OCI-M2 (cell line): ENCODE data around the gene MAD1L1.
A peak's percentile ranks its signal among the peaks of the same experiment; 100 is the strongest.
"Not testable (repeated sequence)": the region's sequence is repeated elsewhere in the genome, so short reads cannot be mapped to it uniquely, and the experiment has no call there.

Experiments
- DNase-seq: peaks from one replicate; lab custom pipeline; 2025; ENCODE audit not compliant: unreplicated experiment; lab: John Stamatoyannopoulos, UW

MAD1L1 gene

GRCh38 chr7:2232766-2233520, at the start of gene MAD1L1:
MAD1L1 (minus strand) TSS chr7:2232945; CDS start chr7:2230133, 2,812 bp downstream.
- peak; percentile 32 for DNase-seq

- no peak for DNase-seq
Measured at GRCh38 chr7:2282185-2282751, 49.5 kb upstream of the MAD1L1 start.

DNA sequence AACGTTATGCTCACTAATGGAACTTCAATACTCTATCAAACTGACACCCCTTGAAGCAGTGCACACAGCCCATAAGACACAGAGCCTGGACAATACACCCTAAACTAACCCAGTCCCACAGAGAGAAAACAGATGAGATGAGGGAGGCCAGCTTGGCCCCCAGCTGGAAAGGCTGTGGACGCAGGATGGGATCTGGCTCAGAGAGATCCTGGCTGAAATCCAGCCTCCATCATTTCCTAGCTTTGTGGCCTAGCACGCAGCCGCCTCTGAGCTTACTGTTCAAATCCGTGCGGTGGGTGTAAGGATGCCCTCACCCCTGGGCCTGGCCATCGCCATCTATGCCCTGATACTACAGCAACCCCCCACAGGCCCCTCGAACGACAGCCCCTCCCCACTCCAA, 48.8 kb upstream of the MAD1L1 start:
- DNase-seq = no peak

GRCh38 chr7:2280424-2280823, 47.7 kb upstream of the MAD1L1 start:
- DNase-seq = no peak

DNA sequence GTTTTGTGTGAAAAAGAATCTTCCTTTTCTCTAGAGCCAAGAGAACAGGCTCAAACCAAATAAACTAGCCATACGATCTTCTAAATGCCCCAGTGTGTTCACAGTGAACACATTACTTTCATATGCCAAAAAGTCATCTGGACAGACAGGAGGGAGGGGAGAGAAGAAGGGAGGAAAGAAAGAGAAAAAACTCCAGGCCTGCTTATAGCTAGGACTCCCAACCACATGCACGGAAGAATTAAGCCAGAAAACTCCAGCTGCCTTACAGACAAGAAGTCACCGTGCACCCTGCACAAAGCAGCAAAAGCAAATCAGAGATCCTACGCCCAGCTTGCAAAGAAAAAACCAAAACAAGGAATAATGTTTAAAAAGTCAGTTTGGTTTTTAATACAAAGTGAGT, 47.2 kb upstream of the MAD1L1 start:
- no peak for DNase-seq

DNA sequence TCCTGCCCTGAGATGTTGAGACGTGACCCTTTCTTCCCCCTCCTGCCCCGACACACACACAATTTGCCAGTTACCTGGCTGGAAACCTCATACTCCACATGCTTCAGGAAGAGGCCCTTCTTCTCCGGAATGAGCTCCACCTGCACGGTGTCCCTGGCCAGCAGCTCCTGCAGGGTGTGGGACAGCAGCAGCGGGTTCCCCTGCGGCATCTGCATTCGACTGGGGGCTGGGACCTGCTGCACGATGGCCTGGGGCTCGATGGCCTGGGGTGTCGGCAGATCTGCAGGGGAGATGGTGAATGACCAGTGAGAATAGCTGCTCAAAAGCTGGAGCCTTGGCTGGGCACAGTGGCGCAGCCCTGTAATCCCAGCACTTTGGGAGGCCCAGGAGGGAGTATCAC, 45.3 kb upstream of the MAD1L1 start:
- DNase-seq = no peak

DNA sequence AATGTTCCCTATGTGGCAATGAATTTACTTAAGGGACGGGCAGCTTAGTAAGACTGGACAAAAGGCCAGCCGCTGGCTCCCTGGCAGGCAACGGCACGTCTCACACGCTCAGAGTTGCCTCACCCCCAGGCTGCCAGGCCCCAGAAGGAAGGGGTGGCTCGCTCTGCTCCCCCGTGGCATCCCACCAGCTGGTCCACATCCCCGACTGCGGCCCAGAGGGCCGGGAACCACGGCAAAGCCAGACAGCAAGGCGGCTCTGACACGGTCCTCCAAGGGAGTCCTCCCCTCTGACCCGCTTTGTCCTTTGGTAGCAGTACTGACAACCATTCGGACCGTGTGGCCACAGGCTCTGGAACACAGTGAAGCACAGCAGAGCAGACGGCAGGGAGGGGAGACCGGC, 43.4 kb upstream of the MAD1L1 start:
- no peak for DNase-seq

DNA sequence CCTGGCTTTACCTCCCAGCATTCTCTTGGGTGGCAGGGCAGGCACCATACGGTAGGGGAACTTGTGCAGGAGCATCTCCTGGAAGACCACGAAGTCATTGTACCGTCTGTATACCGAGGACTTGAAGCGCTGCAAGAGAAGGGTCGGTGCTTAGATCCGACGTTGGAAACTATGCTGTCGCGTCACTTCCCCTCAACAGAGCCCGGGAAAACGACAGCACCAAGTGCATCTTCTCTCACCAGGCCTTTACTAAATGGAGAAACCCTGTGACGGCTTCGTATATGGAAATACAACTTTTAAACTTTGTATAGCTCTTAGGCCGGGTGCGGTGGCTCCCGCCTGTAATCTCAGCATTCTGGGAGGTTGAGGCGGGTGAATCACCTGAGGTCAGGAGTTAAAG, 42.4 kb upstream of the MAD1L1 start:
- DNase-seq = no peak

DNA sequence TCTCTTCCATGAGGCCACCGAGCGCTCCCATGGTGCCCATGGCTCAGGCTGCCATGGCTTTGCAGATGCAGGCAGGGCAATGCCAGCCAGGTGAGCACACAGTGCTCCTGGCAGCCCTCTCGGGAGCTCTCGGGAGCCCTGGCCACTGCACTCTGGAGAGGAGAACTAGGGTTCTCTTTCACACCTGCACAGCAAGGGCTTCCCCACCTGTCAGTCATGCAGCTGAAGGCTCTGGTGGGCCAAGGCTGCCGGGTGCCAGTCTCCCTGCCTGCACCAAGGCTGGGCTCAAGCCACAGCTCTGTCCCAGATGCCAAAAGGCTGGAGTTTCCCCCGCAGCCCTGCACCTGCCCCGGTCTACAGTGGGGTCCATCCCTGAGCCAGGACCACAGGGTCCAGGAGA, 41.9 kb upstream of the MAD1L1 start:
- no peak for DNase-seq

DNA sequence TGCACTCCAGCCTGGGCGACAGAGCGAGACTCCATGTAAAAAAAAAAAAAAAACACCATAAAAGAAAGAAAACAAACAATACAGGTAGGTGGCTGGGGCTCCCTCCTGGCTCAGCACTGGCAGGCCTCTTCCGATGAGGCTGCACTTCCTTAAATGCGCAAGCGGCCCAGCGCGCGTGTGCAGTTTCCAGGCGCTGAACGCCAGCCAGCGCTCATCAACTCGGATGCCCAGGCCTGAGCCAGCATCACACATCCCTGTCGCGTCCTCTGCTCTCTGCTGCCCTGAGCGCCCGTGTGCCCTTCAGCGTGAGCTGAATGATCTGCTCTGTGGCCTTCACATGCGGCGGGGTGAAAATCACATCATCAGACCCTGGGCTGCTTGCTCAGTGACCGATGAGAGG, 41.1 kb upstream of the MAD1L1 start:
- no peak for DNase-seq

DNA sequence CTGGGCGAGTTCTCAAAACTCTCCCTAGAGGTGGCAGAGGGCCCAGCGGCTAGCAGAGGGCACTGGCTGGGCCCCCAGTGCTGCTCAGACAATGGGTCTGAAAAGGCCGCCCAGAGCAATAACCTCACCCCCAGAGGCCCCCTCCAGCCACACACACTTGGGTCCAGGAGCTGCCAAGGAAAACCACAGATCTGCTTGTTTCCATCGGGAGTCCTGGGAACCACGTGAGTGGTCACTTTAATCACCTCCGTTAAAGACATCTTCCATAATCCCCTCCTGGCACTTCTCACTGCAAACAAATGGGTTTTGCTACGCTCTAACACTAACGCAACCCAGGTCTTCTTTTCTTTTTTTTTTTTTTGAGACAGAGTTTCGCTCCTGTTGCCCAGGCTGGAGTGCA, 39.3 kb upstream of the MAD1L1 start:
- no peak for DNase-seq

DNA sequence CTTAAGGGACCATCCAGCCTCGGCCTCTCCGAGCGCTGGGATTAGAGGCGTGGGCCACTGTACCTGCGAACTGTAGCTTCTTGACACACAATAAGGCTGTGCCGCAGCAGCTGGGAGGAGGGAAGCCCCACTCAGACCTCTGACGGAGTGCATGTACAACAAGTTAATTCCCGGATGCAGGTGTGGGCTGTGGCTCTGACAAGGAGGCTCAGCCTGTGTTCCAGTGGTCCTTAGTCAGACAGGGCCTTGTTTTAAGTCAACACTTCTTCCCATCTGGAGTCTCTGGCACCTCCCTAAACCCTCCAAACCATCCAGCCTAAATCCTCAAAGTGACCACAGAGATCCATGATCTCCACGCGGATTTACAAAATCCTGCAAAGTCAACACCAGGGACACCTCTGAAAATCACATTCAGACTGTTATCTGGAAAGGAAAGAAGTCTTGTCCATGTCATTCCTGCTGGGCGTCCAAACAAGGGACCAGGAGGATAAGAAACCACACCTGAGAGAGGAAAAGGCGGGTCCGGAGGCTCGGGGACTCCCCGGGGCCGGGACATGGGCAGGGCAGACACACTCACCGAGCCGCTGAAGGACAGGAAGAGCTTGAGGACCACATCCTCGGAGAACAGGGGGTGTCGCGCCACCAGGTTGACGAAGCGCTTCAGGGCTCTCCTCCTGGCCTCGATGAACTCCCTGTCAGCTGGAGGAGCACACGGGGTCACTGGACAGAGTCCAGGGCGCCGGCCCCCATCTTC, 38.7 kb upstream of the MAD1L1 start:
- no peak for DNase-seq

DNA sequence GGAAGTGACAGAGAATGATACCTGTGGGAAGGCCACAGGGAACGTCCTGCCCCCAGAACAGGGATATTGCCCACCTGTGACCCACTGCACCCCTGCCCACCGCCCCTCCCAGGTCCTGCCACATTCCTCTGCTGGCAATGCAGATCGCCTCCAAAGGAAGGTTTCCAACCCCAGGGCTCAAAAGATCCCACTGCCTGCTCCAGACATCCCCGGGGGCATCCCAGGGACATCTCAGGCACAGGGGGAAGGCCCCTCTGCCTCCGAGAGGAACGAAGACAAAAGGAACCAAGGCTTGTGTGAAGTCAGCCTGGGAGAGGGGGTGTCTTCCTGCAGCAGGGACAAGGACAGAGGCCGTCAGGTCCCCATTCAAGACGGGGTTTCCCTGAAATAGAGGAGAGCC, 37.8 kb upstream of the MAD1L1 start:
- no peak for DNase-seq

- no peak for DNase-seq
Measured at GRCh38 chr7:2269991-2270460, 37.3 kb upstream of the MAD1L1 start.

- DNase-seq = not testable (repeated sequence)
Measured at GRCh38 chr7:2269089-2269990, 36.6 kb upstream of the MAD1L1 start.

GRCh38 chr7:2266911-2267310, 34.2 kb upstream of the MAD1L1 start:
- DNase-seq = no peak

- no peak for DNase-seq
Measured at GRCh38 chr7:2264158-2264557, 31.4 kb upstream of the MAD1L1 start.

DNA sequence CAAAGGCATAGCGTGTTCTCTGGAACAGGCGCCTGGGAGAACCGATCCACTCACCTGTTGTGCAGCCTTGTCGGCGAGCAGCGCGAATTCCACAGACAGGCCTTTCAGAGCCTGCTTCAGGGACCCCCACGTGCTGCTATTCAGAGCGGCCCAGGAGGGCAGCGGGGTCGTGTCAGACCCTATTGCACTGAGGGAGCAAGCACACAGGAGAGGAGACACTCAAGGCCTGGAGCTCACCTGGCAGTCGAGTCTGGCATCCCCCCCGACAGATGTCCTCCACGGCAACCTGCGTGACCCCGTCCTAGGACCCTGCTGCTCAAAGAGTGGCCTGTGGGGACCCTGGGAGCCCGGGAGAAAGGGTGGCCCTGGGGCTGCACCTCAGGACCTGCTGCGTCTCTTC, 30.4 kb upstream of the MAD1L1 start:
- DNase-seq = no peak

DNA sequence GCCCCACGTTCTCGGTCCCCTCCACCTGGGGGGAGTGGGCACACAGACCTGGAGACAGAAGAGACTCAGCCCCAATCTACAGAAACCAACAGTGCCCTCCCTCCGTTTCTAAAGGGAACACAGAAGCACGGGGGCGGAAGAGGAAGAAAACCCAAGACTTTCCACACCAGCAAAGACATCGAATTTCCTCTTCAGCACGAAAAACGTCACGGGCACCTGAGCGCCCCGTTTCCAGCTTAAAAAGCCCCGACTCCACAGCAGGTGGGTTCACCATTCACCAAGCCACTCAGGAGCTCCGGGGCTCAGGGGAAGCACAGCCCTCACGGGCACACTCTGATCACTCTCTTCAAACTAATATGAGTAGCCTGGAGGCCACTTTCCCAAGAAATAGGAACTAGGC, 28.9 kb upstream of the MAD1L1 start:
- DNase-seq = no peak

DNA sequence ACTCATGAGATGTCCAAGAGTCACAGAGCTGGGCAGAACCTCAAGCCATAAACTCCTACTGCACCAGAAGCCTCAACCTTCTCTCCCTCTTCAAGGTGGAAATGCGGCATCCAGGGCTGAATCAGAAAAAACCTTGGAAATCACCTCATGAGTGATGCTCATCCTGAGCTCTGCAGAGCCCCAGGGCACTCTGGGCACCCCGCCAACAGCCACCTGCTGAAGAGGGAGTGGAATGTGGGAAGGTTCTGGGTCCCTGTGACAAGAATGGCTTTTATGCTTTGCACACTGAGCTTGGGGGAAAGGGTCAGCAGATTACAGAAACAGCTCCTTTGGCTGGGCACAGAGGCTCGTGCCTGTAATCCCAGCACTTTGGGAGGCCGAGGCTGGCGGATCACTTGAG, 28.1 kb upstream of the MAD1L1 start:
- DNase-seq = no peak

DNA sequence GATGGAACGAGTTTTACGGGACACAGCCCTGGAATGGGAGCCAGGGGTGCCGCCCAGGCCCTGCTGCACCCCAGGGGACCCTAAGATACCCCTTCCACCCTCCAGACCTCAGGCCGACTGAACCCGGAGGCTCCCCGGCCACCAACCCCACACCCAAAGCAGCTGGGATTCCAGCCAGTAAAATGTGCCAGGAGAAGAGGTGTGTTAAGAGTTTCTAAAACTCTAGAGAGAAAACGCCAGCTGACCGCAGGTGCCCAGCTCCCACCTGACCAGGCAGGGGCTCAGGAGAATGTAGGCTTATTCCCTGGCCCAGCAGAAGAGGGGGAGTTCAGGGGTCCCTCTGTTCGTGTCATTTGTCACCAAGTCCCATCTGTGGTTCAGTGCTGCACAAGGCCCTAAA, 26.7 kb upstream of the MAD1L1 start:
- DNase-seq = no peak
